ENCODE measurements around the gene PCNX1.

- no peak for TF ChIP-seq CTCF (IDR thresholded peaks at IDR 0.05)
- TF ChIP-seq POLR2A (IDR thresholded peaks at IDR 0.05) = no peak
- TF ChIP-seq EP300 (IDR thresholded peaks at IDR 0.05) = no peak
These were observed 48.6 kb upstream of the PCNX1 start for GRCh38 chr14:70858641-70859040.

All from tibial nerve (tissue), 4 donors.